Measurements from ENCODE around the gene PAFAH1B1. TPM values are rescaled to one million over a fixed set of nuclear protein-coding genes. Genes with fewer than 3 reads are reported as not detected.

PAFAH1B1 gene
- total RNA-seq, 1 donor from 2014 or later: 109 TPM

- TF ChIP-seq, protein P1, sequence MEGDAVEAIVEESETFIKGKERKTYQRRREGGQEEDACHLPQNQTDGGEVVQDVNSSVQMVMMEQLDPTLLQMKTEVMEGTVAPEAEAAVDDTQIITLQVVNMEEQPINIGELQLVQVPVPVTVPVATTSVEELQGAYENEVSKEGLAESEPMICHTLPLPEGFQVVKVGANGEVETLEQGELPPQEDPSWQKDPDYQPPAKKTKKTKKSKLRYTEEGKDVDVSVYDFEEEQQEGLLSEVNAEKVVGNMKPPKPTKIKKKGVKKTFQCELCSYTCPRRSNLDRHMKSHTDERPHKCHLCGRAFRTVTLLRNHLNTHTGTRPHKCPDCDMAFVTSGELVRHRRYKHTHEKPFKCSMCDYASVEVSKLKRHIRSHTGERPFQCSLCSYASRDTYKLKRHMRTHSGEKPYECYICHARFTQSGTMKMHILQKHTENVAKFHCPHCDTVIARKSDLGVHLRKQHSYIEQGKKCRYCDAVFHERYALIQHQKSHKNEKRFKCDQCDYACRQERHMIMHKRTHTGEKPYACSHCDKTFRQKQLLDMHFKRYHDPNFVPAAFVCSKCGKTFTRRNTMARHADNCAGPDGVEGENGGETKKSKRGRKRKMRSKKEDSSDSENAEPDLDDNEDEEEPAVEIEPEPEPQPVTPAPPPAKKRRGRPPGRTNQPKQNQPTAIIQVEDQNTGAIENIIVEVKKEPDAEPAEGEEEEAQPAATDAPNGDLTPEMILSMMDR (IDR thresholded peaks at IDR 0.05; ENCODE audit: insufficient read depth, low read length, severe bottlenecking): no peak
- Histone ChIP-seq H3K36me3 (ENCODE audit: control insufficient read depth, insufficient read depth, low read length) (no peaks in the 10 kb centered on the region), H3K4me3 (ENCODE audit: low read depth, low read length) (no peak overlapping the region), H3K27me3 (ENCODE audit: control insufficient read depth, insufficient read depth, low read length) (peaks cover 3% of the 10 kb centered on the region)
- DNase-seq (ENCODE audit: low read depth): no peak
- no peak for FAIRE-seq
Observed at GRCh38 chr17:2730764-2731353, 137.4 kb downstream of the PAFAH1B1 start.

GRCh38 chr17:2731807-2732206, 138.4 kb downstream of the PAFAH1B1 start:
- no peak for FAIRE-seq
- H3K36me3 ChIP-seq (ENCODE audit: control insufficient read depth, insufficient read depth, low read length): no peaks in the 10 kb centered on the region
- TF ChIP-seq, protein P1 (IDR thresholded peaks at IDR 0.05; ENCODE audit: insufficient read depth, low read length, severe bottlenecking): no peak
- H3K4me3 ChIP-seq (ENCODE audit: low read depth, low read length): no peak overlapping the region
- no peak for DNase-seq (ENCODE audit: low read depth)
- H3K27me3 ChIP-seq (ENCODE audit: control insufficient read depth, insufficient read depth, low read length): peaks cover 3% of the 10 kb centered on the region

DNA sequence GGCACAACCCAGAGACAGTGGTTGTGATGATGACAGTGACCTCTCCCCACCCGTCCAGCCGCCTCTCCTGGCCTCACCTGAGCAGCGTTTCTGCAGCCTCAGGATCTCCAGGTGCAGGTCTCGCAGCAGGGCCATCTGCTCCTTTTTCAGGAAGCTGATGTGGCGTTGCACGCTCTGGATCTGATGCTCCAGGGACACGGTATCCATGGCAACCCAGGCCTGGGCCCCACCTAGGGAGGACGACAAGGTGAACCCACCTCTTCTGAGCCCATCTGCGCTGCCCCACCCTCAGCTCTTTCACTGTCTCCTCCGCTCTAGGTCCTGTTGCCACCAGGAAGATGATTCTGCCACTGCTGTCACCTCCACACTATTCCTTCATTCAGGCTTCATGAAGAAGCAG, 141.5 kb downstream of the PAFAH1B1 start:
- no peaks in the 10 kb centered on the region for H3K36me3 ChIP-seq (ENCODE audit: control insufficient read depth, insufficient read depth, low read length)
- no peak for DNase-seq (ENCODE audit: low read depth)
- H3K4me3 ChIP-seq (ENCODE audit: low read depth, low read length): no peak overlapping the region
- H3K27me3 ChIP-seq (ENCODE audit: control insufficient read depth, insufficient read depth, low read length): peaks cover 3% of the 10 kb centered on the region
- FAIRE-seq: no peak
- TF ChIP-seq, protein P1 (IDR thresholded peaks at IDR 0.05; ENCODE audit: insufficient read depth, low read length, severe bottlenecking): no peak

Other genes with a start within 250 kb of the PAFAH1B1 start
- gene MNT, start 192.6 kb upstream of the PAFAH1B1 start, total RNA-seq: 4.5 and 5.0 TPM in 2 replicates
- 12.4 and 17.6 TPM in 2 replicates for gene METTL16, start 81.8 kb upstream of the PAFAH1B1 start, total RNA-seq
- gene CLUH, start 118.1 kb downstream of the PAFAH1B1 start, total RNA-seq: 41.3 and 41.9 TPM in 2 replicates
- not detected in 2 replicates for gene CCDC92B, start 156.0 kb downstream of the PAFAH1B1 start, total RNA-seq
- 11.4 and 15.0 TPM in 2 replicates for gene RAP1GAP2, start 202.8 kb downstream of the PAFAH1B1 start, total RNA-seq